ENCODE measurements around the gene TSPAN6.

The TSPAN6 gene

DNA sequence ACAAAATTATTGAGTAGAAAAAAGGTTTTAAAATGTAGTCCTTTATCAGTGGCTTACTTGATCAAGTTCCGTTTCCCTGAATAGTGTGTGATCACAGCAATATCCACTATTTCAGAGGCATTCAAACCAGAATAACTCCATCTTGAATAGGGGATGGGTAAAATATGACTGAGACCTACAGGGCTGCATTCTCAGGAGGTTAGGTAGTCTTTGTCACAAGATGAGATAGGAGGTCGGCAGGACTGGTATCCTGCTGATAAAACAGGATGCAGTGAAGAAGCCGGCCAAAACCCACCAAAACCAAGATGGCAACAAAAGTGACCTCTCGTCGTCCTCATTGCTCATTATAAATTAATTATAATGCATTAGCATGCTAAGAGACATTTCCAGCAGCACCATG is 24.7 kb downstream of the TSPAN6 start:
- no peaks in the 10 kb centered on the region for H3K4me1 ChIP-seq (ENCODE audit: control insufficient read depth, insufficient read depth, low read length)
- H3K27ac ChIP-seq (ENCODE audit: extremely low read depth, low read depth, low read length), result no peak overlapping the region
- H3K9me3 ChIP-seq (ENCODE audit: control insufficient read depth, insufficient read depth, low read depth, low read length), result no peaks in the 10 kb centered on the region
- ChIA-PET POLR2A (no interaction called here), CTCF (interaction anchor here (0.6 to 1.2 kb wide), 3 partner anchors 30 to 244 kb away, joined by 3 to 6 read pairs (median 5); no protein-coding TSS in a partner anchor)
- TF ChIP-seq FEZF1 (tag by site-specific recombination; IDR thresholded peaks at IDR 0.05) (no peak), ZNF19 (tag by site-specific recombination; IDR thresholded peaks at IDR 0.05; ENCODE audit: low read depth) (no peak), ZNF707 (tag by site-specific recombination; IDR thresholded peaks at IDR 0.05) (no peak)
- no peak overlapping the region for H3K4me3 ChIP-seq (ENCODE audit: low read depth, low read length)
- H3K36me3 ChIP-seq (ENCODE audit: control insufficient read depth in 2 of 2, insufficient read depth in 1 of 2, low read length in 2 of 2), result no peaks in the 10 kb centered on the region

- Histone ChIP-seq H3K4me3 (ENCODE audit: low read depth, low read length) (no peak overlapping the region), H3K9me3 (ENCODE audit: control insufficient read depth, insufficient read depth, low read depth, low read length) (no peaks in the 10 kb centered on the region), H3K36me3 (ENCODE audit: control insufficient read depth in 2 of 2, insufficient read depth in 1 of 2, low read length in 2 of 2) (no peaks in the 10 kb centered on the region), H3K27ac (ENCODE audit: extremely low read depth, low read depth, low read length) (no peak overlapping the region), H3K4me1 (ENCODE audit: control insufficient read depth, insufficient read depth, low read length) (no peaks in the 10 kb centered on the region)
- ChIA-PET CTCF (interaction anchor here (0.6 to 1.5 kb wide), 9 partner anchors 13 to 186 kb away, joined by 3 to 8 read pairs (median 3); no protein-coding TSS in a partner anchor), POLR2A (no interaction called here)
- TF ChIP-seq ZNF560 (tag by site-specific recombination; IDR thresholded peaks at IDR 0.05; ENCODE audit: borderline replicate concordance) (no peak), ZNF654 (tag by site-specific recombination; IDR thresholded peaks at IDR 0.05; ENCODE audit: low read depth) (0 out of 2 replicates have a peak, but pooled peaks have one; percentile 7)
These were observed 27.0 kb downstream of the TSPAN6 start for GRCh38 chrX:100609591-100609990.

- ChIA-PET CTCF (interaction anchor here (0.9 kb wide), 1 partner anchor 183 kb away, joined by 3 read pairs; no protein-coding TSS in a partner anchor), POLR2A (no interaction called here)
- no peak for TF ChIP-seq SCRT1 (tag by site-specific recombination; IDR thresholded peaks at IDR 0.05; ENCODE audit: borderline replicate concordance)
- TF ChIP-seq ZNF623 (tag by site-specific recombination; IDR thresholded peaks at IDR 0.05), result no peak
- no peak for TF ChIP-seq ZBTB8A (tag by site-specific recombination; IDR thresholded peaks at IDR 0.05)
- TF ChIP-seq ZNF624 (tag by site-specific recombination; IDR thresholded peaks at IDR 0.05), result no peak
- TF ChIP-seq INSM2 (tag by site-specific recombination; IDR thresholded peaks at IDR 0.05), result no peak
- no peak for TF ChIP-seq ZNF174 (tag by site-specific recombination; IDR thresholded peaks at IDR 0.05)
- TF ChIP-seq KLF10 (tag by site-specific recombination; IDR thresholded peaks at IDR 0.05), result no peak
- TF ChIP-seq ZFP3 (tag by site-specific recombination; IDR thresholded peaks at IDR 0.05; ENCODE audit: low read depth), result no peak
- H3K27ac ChIP-seq (ENCODE audit: extremely low read depth, low read depth, low read length), result no peak overlapping the region
- no peak overlapping the region for H3K4me3 ChIP-seq (ENCODE audit: low read depth, low read length)
- no peaks in the 10 kb centered on the region for H3K36me3 ChIP-seq (ENCODE audit: control insufficient read depth in 2 of 2, insufficient read depth in 1 of 2, low read length in 2 of 2)
- H3K9me3 ChIP-seq (ENCODE audit: control insufficient read depth, insufficient read depth, low read depth, low read length), result no peaks in the 10 kb centered on the region
- no peaks in the 10 kb centered on the region for H3K4me1 ChIP-seq (ENCODE audit: control insufficient read depth, insufficient read depth, low read length)
These were observed 29.9 kb downstream of the TSPAN6 start for GRCh38 chrX:100606753-100607152.

DNA sequence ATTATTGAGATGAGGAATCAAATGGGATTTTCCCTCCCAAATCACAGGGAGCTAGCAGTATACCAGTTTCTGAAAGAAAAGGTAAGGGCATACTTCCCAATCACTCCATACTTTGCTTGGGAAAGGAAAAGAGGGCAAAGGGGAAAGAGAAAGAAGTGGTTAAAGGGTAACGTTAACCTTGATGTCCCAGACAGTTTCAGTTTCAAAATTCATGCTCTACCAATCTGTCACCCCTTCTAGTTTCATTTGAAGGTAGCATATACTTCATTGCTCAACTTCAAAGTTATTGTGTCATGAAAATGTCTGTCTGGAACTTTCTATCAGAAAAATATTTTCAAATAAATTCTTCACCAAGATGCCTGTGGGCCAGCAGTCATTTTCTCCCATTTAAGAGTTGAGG is 35.8 kb downstream of the TSPAN6 start:
- Histone ChIP-seq H3K36me3 (ENCODE audit: control insufficient read depth in 2 of 2, insufficient read depth in 1 of 2, low read length in 2 of 2) (no peaks in the 10 kb centered on the region), H3K4me1 (ENCODE audit: control insufficient read depth, insufficient read depth, low read length) (no peaks in the 10 kb centered on the region; the same call in 1 of the 2 replicates), H3K27ac (ENCODE audit: extremely low read depth, low read depth, low read length) (no peak overlapping the region), H3K9me3 (ENCODE audit: control insufficient read depth, insufficient read depth, low read depth, low read length) (no peaks in the 10 kb centered on the region), H3K4me3 (ENCODE audit: low read depth, low read length) (no peak overlapping the region)
- ChIA-PET CTCF (interaction anchor here (1.0 to 1.1 kb wide), 2 partner anchors 53 to 168 kb away, joined by 3 read pairs; no protein-coding TSS in a partner anchor), POLR2A (no interaction called here)
- TF ChIP-seq ZNF366 (tag by site-specific recombination; conservative IDR thresholded peaks at IDR 0.05), result no peak
- TF ChIP-seq ZFP41 (tag by site-specific recombination; IDR thresholded peaks at IDR 0.05; ENCODE audit: borderline replicate concordance), result no peak
- no peak for TF ChIP-seq ZNF664 (tag by site-specific recombination; IDR thresholded peaks at IDR 0.05)
- TF ChIP-seq ZNF670 (tag by site-specific recombination; IDR thresholded peaks at IDR 0.05; ENCODE audit: low read depth), result no peak
- no peak for TF ChIP-seq ZFHX2 (tag by site-specific recombination; conservative IDR thresholded peaks at IDR 0.05)
- no peak for TF ChIP-seq ZNF654 (tag by site-specific recombination; IDR thresholded peaks at IDR 0.05; ENCODE audit: low read depth)
- TF ChIP-seq ZNF114 (tag by site-specific recombination; IDR thresholded peaks at IDR 0.05), result no peak
- TF ChIP-seq ZNF148 (tag by site-specific recombination; IDR thresholded peaks at IDR 0.05; ENCODE audit: borderline replicate concordance), result no peak
- no peak for TF ChIP-seq ZNF585B (tag by site-specific recombination; IDR thresholded peaks at IDR 0.05)
- TF ChIP-seq FEZF1 (tag by site-specific recombination; IDR thresholded peaks at IDR 0.05), result no peak
- TF ChIP-seq, protein P1, sequence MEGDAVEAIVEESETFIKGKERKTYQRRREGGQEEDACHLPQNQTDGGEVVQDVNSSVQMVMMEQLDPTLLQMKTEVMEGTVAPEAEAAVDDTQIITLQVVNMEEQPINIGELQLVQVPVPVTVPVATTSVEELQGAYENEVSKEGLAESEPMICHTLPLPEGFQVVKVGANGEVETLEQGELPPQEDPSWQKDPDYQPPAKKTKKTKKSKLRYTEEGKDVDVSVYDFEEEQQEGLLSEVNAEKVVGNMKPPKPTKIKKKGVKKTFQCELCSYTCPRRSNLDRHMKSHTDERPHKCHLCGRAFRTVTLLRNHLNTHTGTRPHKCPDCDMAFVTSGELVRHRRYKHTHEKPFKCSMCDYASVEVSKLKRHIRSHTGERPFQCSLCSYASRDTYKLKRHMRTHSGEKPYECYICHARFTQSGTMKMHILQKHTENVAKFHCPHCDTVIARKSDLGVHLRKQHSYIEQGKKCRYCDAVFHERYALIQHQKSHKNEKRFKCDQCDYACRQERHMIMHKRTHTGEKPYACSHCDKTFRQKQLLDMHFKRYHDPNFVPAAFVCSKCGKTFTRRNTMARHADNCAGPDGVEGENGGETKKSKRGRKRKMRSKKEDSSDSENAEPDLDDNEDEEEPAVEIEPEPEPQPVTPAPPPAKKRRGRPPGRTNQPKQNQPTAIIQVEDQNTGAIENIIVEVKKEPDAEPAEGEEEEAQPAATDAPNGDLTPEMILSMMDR (tag by site-specific recombination; IDR thresholded peaks at IDR 0.05), result no peak
- TF ChIP-seq ZNF2 (tag by site-specific recombination; IDR thresholded peaks at IDR 0.05), result no peak

All from HEK293 (cell line).